Measurements from ENCODE around the gene DRAM1. TPM values are rescaled to one million over a fixed set of nuclear protein-coding genes. Genes with fewer than 3 reads are reported as not detected.

The DRAM1 gene
- total and polyA plus RNA-seq, 4 donors, result 11.0 to 37.4 (median 22.6) TPM

DNA sequence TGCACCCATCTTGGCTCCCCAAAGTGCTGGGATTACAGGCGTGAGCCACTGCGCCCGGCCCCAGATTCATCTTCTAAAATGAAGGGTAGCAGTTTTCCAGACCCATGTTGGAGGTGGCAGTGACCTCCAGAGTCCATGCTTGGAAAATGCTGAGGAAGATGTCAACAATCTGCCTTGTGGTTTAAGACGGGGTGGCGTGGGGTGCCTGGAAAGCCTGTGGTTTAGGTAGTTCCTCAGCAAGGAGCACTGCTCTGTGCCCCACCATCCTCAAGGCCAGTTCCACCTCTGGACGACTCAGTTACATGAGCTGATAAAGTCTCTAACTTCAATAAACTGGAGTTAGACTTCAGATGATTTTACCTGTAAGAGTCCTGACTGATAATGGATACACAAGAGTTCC lies 48.6 kb downstream of the DRAM1 start:
- Histone ChIP-seq H3K4me3 (ENCODE audit: low read length in 2 of 2) (no peak overlapping the region), H3K9me3 (ENCODE audit: control insufficient read depth, low read length) (no peaks in the 10 kb centered on the region), H3K27me3 (ENCODE audit: control insufficient read depth in 1 of 2, insufficient read depth in 2 of 2, low read length in 1 of 2) (no peaks in the 10 kb centered on the region), H3K4me1 (ENCODE audit: control insufficient read depth in 1 of 2, insufficient read depth in 2 of 2, low read length in 2 of 2) (no peaks in the 10 kb centered on the region), H3K36me3 (ENCODE audit: control insufficient read depth in 1 of 2, insufficient read depth in 2 of 2, low read length in 1 of 2) (peaks cover 0 to 1% of the 10 kb centered on the region in 2 donors), H3K27ac (ENCODE audit: low read depth in 1 of 2, low read length in 2 of 2) (no peak overlapping the region)
- no peak for ATAC-seq (ENCODE audit: low FRiP score)
- intact Hi-C loops (cut with DNase I), result no loop called here
- no peak for DNase-seq
- WGBS, 2 donors, result 84 to 86% methylated on average over 6 of the region's 6 CpGs

- Histone ChIP-seq H3K27ac (ENCODE audit: low read depth in 1 of 2, low read length in 2 of 2) (no peak overlapping the region), H3K36me3 (ENCODE audit: control insufficient read depth in 1 of 2, insufficient read depth in 2 of 2, low read length in 1 of 2) (no peaks in the 10 kb centered on the region), H3K9me3 (ENCODE audit: control insufficient read depth, low read length) (no peaks in the 10 kb centered on the region), H3K4me3 (ENCODE audit: low read length in 2 of 2) (no peak overlapping the region), H3K27me3 (ENCODE audit: control insufficient read depth in 1 of 2, insufficient read depth in 2 of 2, low read length in 1 of 2) (no peaks in the 10 kb centered on the region), H3K4me1 (ENCODE audit: control insufficient read depth in 1 of 2, insufficient read depth in 2 of 2, low read length in 2 of 2) (no peaks in the 10 kb centered on the region)
- ATAC-seq (ENCODE audit: low FRiP score) (no peak), DNase-seq (no peak)
- intact Hi-C loops (cut with DNase I), result no loop called here
Observed at GRCh38 chr12:101927036-101927435, 49.7 kb downstream of the DRAM1 start.

DNA sequence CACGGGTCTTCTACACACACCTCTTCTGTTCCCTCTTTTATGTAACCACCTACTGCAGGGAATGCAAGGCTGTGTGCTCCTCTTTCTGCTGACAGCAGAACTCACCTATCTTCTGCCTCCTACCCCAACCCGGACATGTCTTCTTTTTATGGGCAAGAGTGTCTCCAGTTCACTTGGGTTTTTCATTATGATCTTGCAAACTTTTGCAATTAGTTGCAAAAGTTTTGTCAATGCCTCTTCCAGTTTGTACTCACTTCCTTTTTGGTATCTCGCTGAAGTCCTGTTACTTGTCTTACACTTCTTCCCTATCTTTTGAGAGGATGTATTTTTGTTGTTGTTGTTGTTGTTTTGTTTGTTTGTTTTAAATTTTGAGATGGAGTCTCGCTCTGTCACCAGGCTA lies 50.6 kb downstream of the DRAM1 start:
- no peak overlapping the region for H3K4me3 ChIP-seq (ENCODE audit: low read length in 2 of 2)
- intact Hi-C loops (cut with DNase I), result no loop called here
- no peaks in the 10 kb centered on the region for H3K9me3 ChIP-seq (ENCODE audit: control insufficient read depth, low read length)
- ATAC-seq (ENCODE audit: low FRiP score) (no peak), DNase-seq (no peak)
- no peaks in the 10 kb centered on the region for H3K36me3 ChIP-seq (ENCODE audit: control insufficient read depth in 1 of 2, insufficient read depth in 2 of 2, low read length in 1 of 2)
- WGBS, 2 donors, result 89 to 92% methylated on average over 4 of the region's 4 CpGs
- no peaks in the 10 kb centered on the region for H3K27me3 ChIP-seq (ENCODE audit: control insufficient read depth in 1 of 2, insufficient read depth in 2 of 2, low read length in 1 of 2)
- no peak overlapping the region for H3K27ac ChIP-seq (ENCODE audit: low read depth in 1 of 2, low read length in 2 of 2)
- H3K4me1 ChIP-seq (ENCODE audit: control insufficient read depth in 1 of 2, insufficient read depth in 2 of 2, low read length in 2 of 2), result no peaks in the 10 kb centered on the region

DNA sequence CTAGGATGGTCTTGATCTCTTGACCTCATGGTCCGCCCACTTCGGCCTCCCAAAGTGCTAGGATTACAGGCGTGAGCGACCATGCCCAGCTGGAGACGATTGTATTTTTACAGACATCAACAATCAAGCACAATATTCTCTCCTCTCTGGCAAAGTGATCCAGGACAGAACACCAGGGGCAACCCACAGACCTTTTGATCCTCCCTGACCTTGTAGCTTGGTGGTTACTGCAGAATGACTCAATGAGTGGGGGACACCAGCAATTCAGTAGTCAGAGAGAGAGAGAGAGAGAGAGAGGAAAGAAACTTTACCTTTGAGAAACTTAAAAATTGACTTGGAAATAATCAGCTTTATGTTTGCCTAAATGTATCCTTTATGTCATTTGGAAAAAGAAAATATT lies 51.2 kb downstream of the DRAM1 start:
- DNase-seq, result no peak
- intact Hi-C loops (cut with DNase I), result no loop called here
- H3K4me3 ChIP-seq (ENCODE audit: low read length in 2 of 2), result no peak overlapping the region
- no peaks in the 10 kb centered on the region for H3K9me3 ChIP-seq (ENCODE audit: control insufficient read depth, low read length)
- H3K27ac ChIP-seq (ENCODE audit: low read depth in 1 of 2, low read length in 2 of 2), result no peak overlapping the region
- no peaks in the 10 kb centered on the region for H3K27me3 ChIP-seq (ENCODE audit: control insufficient read depth in 1 of 2, insufficient read depth in 2 of 2, low read length in 1 of 2)
- no peak for ATAC-seq (ENCODE audit: low FRiP score)
- no peaks in the 10 kb centered on the region for H3K36me3 ChIP-seq (ENCODE audit: control insufficient read depth in 1 of 2, insufficient read depth in 2 of 2, low read length in 1 of 2)
- 88 to 95% methylated on average over 5 of the region's 5 CpGs for WGBS, 2 donors
- no peaks in the 10 kb centered on the region for H3K4me1 ChIP-seq (ENCODE audit: control insufficient read depth in 1 of 2, insufficient read depth in 2 of 2, low read length in 2 of 2)

GRCh38 chr12:101929365-101930041 lies 52.1 kb downstream of the DRAM1 start:
- Histone ChIP-seq H3K36me3 (ENCODE audit: control insufficient read depth in 1 of 2, insufficient read depth in 2 of 2, low read length in 1 of 2) (no peaks in the 10 kb centered on the region), H3K4me3 (ENCODE audit: low read length in 2 of 2) (no peak overlapping the region), H3K27ac (ENCODE audit: low read depth in 1 of 2, low read length in 2 of 2) (no peak overlapping the region), H3K9me3 (ENCODE audit: control insufficient read depth, low read length) (no peaks in the 10 kb centered on the region), H3K4me1 (ENCODE audit: control insufficient read depth in 1 of 2, insufficient read depth in 2 of 2, low read length in 2 of 2) (no peaks in the 10 kb centered on the region), H3K27me3 (ENCODE audit: control insufficient read depth in 1 of 2, insufficient read depth in 2 of 2, low read length in 1 of 2) (no peaks in the 10 kb centered on the region)
- DNase-seq, result no peak
- intact Hi-C loops (cut with DNase I), result loop anchor here in 1 of 2 donors (10.0 kb wide), 1 partner anchor 835 kb away; no protein-coding TSS in a partner anchor
- WGBS, 2 donors, result 80 to 83% methylated on average over 11 of the region's 11 CpGs
- ATAC-seq (ENCODE audit: low FRiP score), result no peak

DNA sequence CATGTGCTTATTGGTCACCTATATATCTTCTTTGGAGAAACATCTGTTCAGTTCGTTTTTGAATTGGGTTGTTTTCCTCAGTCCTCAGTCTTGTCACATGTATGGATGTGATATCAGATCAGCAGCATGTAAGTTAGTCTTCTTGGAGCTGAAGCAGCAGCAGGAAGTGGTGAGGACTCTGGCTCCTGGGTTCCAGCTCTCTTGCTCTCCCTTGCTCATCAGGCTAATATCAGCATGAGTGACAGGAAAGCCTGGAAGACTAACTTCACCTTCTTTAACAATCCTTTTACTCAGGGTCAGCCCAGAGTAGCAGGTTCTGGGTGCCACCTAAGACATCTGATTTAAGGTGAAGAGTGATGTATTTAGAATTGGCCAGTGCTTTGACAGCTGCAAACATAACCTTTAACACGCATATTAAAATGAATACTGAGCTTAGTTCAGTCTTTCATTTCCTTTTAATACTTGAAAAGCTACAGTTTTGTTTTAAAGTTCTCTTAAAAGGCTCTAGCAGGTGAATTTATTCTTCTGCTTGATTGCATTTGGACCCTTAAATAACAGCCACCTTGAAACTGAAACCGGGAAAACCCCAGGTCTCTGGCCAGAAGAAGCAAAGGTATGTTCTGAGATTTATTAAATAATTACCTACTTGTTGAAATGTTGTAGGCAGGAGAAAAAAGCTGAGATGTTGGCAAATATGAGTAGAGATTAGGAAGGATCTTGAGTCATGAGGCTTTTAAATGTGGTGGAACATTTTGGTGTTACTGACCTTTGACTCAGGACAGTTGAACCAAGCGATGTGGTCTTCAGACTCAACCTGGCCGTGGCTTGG lies 54.3 kb downstream of the DRAM1 start:
- Histone ChIP-seq H3K27ac (ENCODE audit: low read depth in 1 of 2, low read length in 2 of 2) (no peak overlapping the region), H3K27me3 (ENCODE audit: control insufficient read depth in 1 of 2, insufficient read depth in 2 of 2, low read length in 1 of 2) (no peaks in the 10 kb centered on the region), H3K4me1 (ENCODE audit: control insufficient read depth in 1 of 2, insufficient read depth in 2 of 2, low read length in 2 of 2) (no peaks in the 10 kb centered on the region), H3K9me3 (ENCODE audit: control insufficient read depth, low read length) (no peaks in the 10 kb centered on the region), H3K4me3 (ENCODE audit: low read length in 2 of 2) (no peak overlapping the region), H3K36me3 (ENCODE audit: control insufficient read depth in 1 of 2, insufficient read depth in 2 of 2, low read length in 1 of 2) (no peaks in the 10 kb centered on the region)
- no peak for DNase-seq
- WGBS, 2 donors, result 74% methylated on average over 5 of the region's 5 CpGs
- ATAC-seq (ENCODE audit: low FRiP score), result no peak
- intact Hi-C loops (cut with DNase I), result loop anchor here in 1 of 2 donors (10.0 kb wide), 1 partner anchor 833 kb away; no protein-coding TSS in a partner anchor

GRCh38 chr12:101933866-101934514 lies 56.6 kb downstream of the DRAM1 start:
- no peaks in the 10 kb centered on the region for H3K27me3 ChIP-seq (ENCODE audit: control insufficient read depth in 1 of 2, insufficient read depth in 2 of 2, low read length in 1 of 2)
- WGBS, 2 donors, result 62 to 65% methylated on average over 5 of the region's 5 CpGs
- ATAC-seq (ENCODE audit: low FRiP score), result peak; percentile 19
- no peak overlapping the region for H3K4me3 ChIP-seq (ENCODE audit: low read length in 2 of 2)
- H3K4me1 ChIP-seq (ENCODE audit: control insufficient read depth in 1 of 2, insufficient read depth in 2 of 2, low read length in 2 of 2), result no peaks in the 10 kb centered on the region
- no peaks in the 10 kb centered on the region for H3K36me3 ChIP-seq (ENCODE audit: control insufficient read depth in 1 of 2, insufficient read depth in 2 of 2, low read length in 1 of 2)
- DNase-seq, result no peak
- no peak overlapping the region for H3K27ac ChIP-seq (ENCODE audit: low read depth in 1 of 2, low read length in 2 of 2)
- no peaks in the 10 kb centered on the region for H3K9me3 ChIP-seq (ENCODE audit: control insufficient read depth, low read length)
- intact Hi-C loops (cut with DNase I), result loop anchor here in 1 of 2 donors (10.0 kb wide), 1 partner anchor 831 kb away; no protein-coding TSS in a partner anchor

- WGBS, 2 donors, result 36 to 43% methylated on average over 9 of the region's 9 CpGs
- ATAC-seq (ENCODE audit: low FRiP score) (peak; percentile 82), DNase-seq (peak; percentile 56 to 82)
- Histone ChIP-seq H3K27ac (ENCODE audit: low read depth in 1 of 2, low read length in 2 of 2) (no peak overlapping the region), H3K36me3 (ENCODE audit: control insufficient read depth in 1 of 2, insufficient read depth in 2 of 2, low read length in 1 of 2) (no peaks in the 10 kb centered on the region), H3K27me3 (ENCODE audit: control insufficient read depth in 1 of 2, insufficient read depth in 2 of 2, low read length in 1 of 2) (no peaks in the 10 kb centered on the region), H3K9me3 (ENCODE audit: control insufficient read depth, low read length) (no peaks in the 10 kb centered on the region), H3K4me3 (ENCODE audit: low read length in 2 of 2) (no peak overlapping the region), H3K4me1 (ENCODE audit: control insufficient read depth in 1 of 2, insufficient read depth in 2 of 2, low read length in 2 of 2) (no peaks in the 10 kb centered on the region)
- intact Hi-C loops (cut with DNase I), result loop anchor here in 1 of 2 donors (5.0 to 10.0 kb wide), 2 partner anchors 829 to 1611 kb away; no protein-coding TSS in a partner anchor
Observed at GRCh38 chr12:101935890-101936746, 58.7 kb downstream of the DRAM1 start.
